SK-N-SH (cell line): Measurements from ENCODE around the gene COG3. TPM values are rescaled to one million over a fixed set of nuclear protein-coding genes. Genes with fewer than 3 reads are reported as not detected.

Experiments
- CTCF ChIA-PET: fragments of 300-600, 350-600 bp; formaldehyde crosslinking; extraction: SDS; loops from one replicate; lab custom pipeline; 2021; lab: Yijun Ruan, JAX
- POLR2A ChIA-PET: fragments of 350-600 bp; sonication (Branson Sonifier 250); formaldehyde crosslinking; extraction: SDS; loops from one replicate; lab custom pipeline; 2020; ENCODE audit warnings: antibody characterized with exemption, inconsistent platforms; lab: Yijun Ruan, JAX
- DNase-seq: peaks from one replicate; pipeline ENCODE4 v3.0.0; 2012
- H2AFZ ChIP-seq: fragments of 200-600 bp; sonication (generic); 2 replicates; pipeline ENCODE4 v1.8.1; 2016; ENCODE audit warnings: antibody characterized with exemption, mild to moderate bottlenecking, low read depth
- H3F3A ChIP-seq: fragments of 200-600 bp; sonication (generic); replicated peaks from 2 replicates; pipeline ENCODE3; 2016; ENCODE audit warnings: antibody characterized with exemption, mild to moderate bottlenecking; ENCODE audit not compliant: insufficient read depth
- H3K27ac ChIP-seq, 2 experiments: fragments of 200-500 bp in 1 of 2; fragments of 200-600 bp in 1 of 2; sonication (Bioruptor generic) in 1 of 2; sonication (generic), shearing (Covaris generic) in 1 of 2; 2 replicates each; pipeline versions ENCODE4 v1.5.1 to v1.6.1; 2014 to 2016; ENCODE audit warnings: low read depth in 2 of 2, inconsistent platforms in 1 of 2, low read length in 1 of 2, mild to moderate bottlenecking in 1 of 2, mixed read lengths in 1 of 2
- H3K27me3 ChIP-seq: fragments of 200-600 bp; sonication (generic), shearing (Covaris generic); 2 replicates; pipeline ENCODE4 v1.6.1; 2016; ENCODE audit warnings: mixed run types; ENCODE audit not compliant: insufficient read depth
- H3K36me3 ChIP-seq, 2 experiments: fragments of 200-500 bp in 1 of 2; fragments of 200-600 bp in 1 of 2; sonication (Bioruptor generic) in 1 of 2; sonication (generic) in 1 of 2; replicated peaks in 1 of 2; 2 replicates each; pipeline versions ENCODE3 to v1.5.1; 2014 to 2016; ENCODE audit warnings: low read length in 1 of 2, mild to moderate bottlenecking in 1 of 2; ENCODE audit not compliant: insufficient read depth in 2 of 2, control insufficient read depth in 1 of 2
- H3K4me1 ChIP-seq, 2 experiments: fragments of 200-500 bp in 1 of 2; fragments of 200-600 bp in 1 of 2; sonication (Bioruptor generic) in 1 of 2; sonication (generic), shearing (Covaris generic) in 1 of 2; 2 replicates each; pipeline versions ENCODE4 v1.5.1 to v1.6.1; 2014 to 2016; ENCODE audit warnings: low read depth in 1 of 2, low read length in 1 of 2, mixed run types in 1 of 2; ENCODE audit not compliant: insufficient read depth in 2 of 2, control insufficient read depth in 1 of 2
- H3K4me2 ChIP-seq: fragments of 200-600 bp; sonication (generic), shearing (Covaris generic); 2 replicates; pipeline ENCODE4 v1.6.1; 2017; ENCODE audit warnings: mixed run types
- H3K4me3 ChIP-seq, 2 experiments: fragments of 200-500 bp in 1 of 2; fragments of 200-600 bp in 1 of 2; sonication (Bioruptor generic) in 1 of 2; sonication (generic), shearing (Covaris generic) in 1 of 2; 2 replicates each; pipeline versions ENCODE4 v1.5.1 to v1.8.1; 2014 to 2016; ENCODE audit warnings: low read depth in 2 of 2, inconsistent platforms in 1 of 2, low read length in 1 of 2, mild to moderate bottlenecking in 1 of 2, mixed read lengths in 1 of 2, moderate library complexity in 1 of 2
- H3K79me2 ChIP-seq: fragments of 200-600 bp; sonication (generic); 2 replicates; pipeline ENCODE4 v1.8.1; 2017; ENCODE audit warnings: mild to moderate bottlenecking; ENCODE audit not compliant: insufficient read depth
- H3K9ac ChIP-seq: fragments of 200-600 bp; sonication (generic); 2 replicates; pipeline ENCODE4 v1.6.1; 2017; ENCODE audit warnings: mixed run types
- H3K9me2 ChIP-seq: fragments of 200-600 bp; sonication (generic); 2 replicates; pipeline ENCODE4 v1.6.1; 2017; ENCODE audit warnings: mixed run types
- H3K9me3 ChIP-seq: fragments of 200-600 bp; sonication (generic); 2 replicates; pipeline ENCODE4 v1.6.1; 2017; ENCODE audit warnings: mixed run types, mild to moderate bottlenecking, moderate library complexity
- H4K20me1 ChIP-seq: fragments of 200-600 bp; sonication (generic); 2 replicates; pipeline ENCODE4 v1.6.1; 2017; ENCODE audit warnings: mild to moderate bottlenecking, mixed run types; ENCODE audit not compliant: insufficient read depth
- CHD2 ChIP-seq: fragments of 150-350 bp; IDR thresholded peaks from 2 replicates; pipeline ENCODE4 v1.6.1; 2018; ENCODE audit warnings: low read length; ENCODE audit not compliant: partially characterized antibody
- ELF1 ChIP-seq: IDR thresholded peaks from 2 replicates; pipeline ENCODE4 v1.4.0; 2012
- FOXJ3 ChIP-seq: sonication (generic); formaldehyde crosslinking; IDR thresholded peaks from 2 replicates; pipeline ENCODE4 v1.5.1; 2020; ENCODE audit warnings: mild to moderate bottlenecking, missing genetic modification reagents
- GATA2 ChIP-seq: sonication (generic); formaldehyde crosslinking; IDR thresholded peaks from 2 replicates; pipeline ENCODE4 v1.5.0; 2020; ENCODE audit warnings: mild to moderate bottlenecking, missing genetic modification reagents
- IRF3 ChIP-seq: fragments of 150-350 bp; IDR thresholded peaks from 2 replicates; pipeline ENCODE4 v1.6.1; 2016; ENCODE audit warnings: mild to moderate bottlenecking, low read depth, low read length
- JUND ChIP-seq: IDR thresholded peaks from 2 replicates; pipeline ENCODE4 v1.4.0; 2012
- MEF2A ChIP-seq: IDR thresholded peaks from 2 replicates; pipeline ENCODE4 v1.4.0; 2012; ENCODE audit warnings: low read depth, borderline replicate concordance
- MXI1 ChIP-seq: IDR thresholded peaks from 2 replicates; pipeline ENCODE4 v1.6.1; 2012; ENCODE audit warnings: mild to moderate bottlenecking, low read depth, low read length, improper control_type of control experiment
- POLR2AphosphoS5 ChIP-seq: IDR thresholded peaks from 2 replicates; pipeline ENCODE4 v1.6.1; 2012; ENCODE audit warnings: low read depth, low read length
- RCOR1 ChIP-seq: fragments of 150-350 bp; IDR thresholded peaks from 2 replicates; pipeline ENCODE4 v1.6.1; 2017; ENCODE audit warnings: antibody characterized with exemption, low read length
- RFX5 ChIP-seq: IDR thresholded peaks from 2 replicates; pipeline ENCODE4 v1.6.1; 2012; ENCODE audit warnings: mild to moderate bottlenecking, improper control_type of control experiment, low read length
- SIN3A ChIP-seq: IDR thresholded peaks from 2 replicates; pipeline ENCODE4 v1.6.1; 2012; ENCODE audit warnings: low read depth, mild to moderate bottlenecking, low read length, moderate library complexity, borderline replicate concordance
- TAF1 ChIP-seq: IDR thresholded peaks from 2 replicates; pipeline ENCODE4 v1.6.1; 2012; ENCODE audit warnings: low read depth, mild to moderate bottlenecking, low read length, moderate library complexity, borderline replicate concordance
- TCF12 ChIP-seq: IDR thresholded peaks from 2 replicates; pipeline ENCODE4 v1.4.0; 2012
- TEAD4 ChIP-seq: IDR thresholded peaks from 2 replicates; pipeline ENCODE4 v1.4.0; 2012; ENCODE audit warnings: mild to moderate bottlenecking, borderline replicate concordance; ENCODE audit not compliant: insufficient read depth
- ZBTB33 ChIP-seq: IDR thresholded peaks from 2 replicates; pipeline ENCODE4 v1.4.0; 2012; ENCODE audit warnings: low read depth, borderline replicate concordance
- WGBS: methylation state at CpG from one replicate; pipeline ENCODE4 v1.1.6; 2017; ENCODE audit warnings: low lambda C conversion rate; 5-methylcytosine and 5-hydroxymethylcytosine counted together
- polyA plus RNA-seq, 3 experiments: library from polyadenylated mRNA; depleted of rRNA; stranded (reverse); fragments of >200 nt; gene quantifications; 2 replicates each; pipeline ENCODE4 v1.2.3, GENCODE V29; 2012
- TF ChIP-seq, protein P1 (sequence below): fragments of 200-600 bp; sonication (generic); IDR thresholded peaks from 2 replicates; pipeline ENCODE4 v1.6.1; 2017; ENCODE audit warnings: antibody characterized with exemption, mild to moderate bottlenecking, moderate library complexity
- TF ChIP-seq, protein P2 (sequence below): IDR thresholded peaks from 2 replicates; pipeline ENCODE4; 2012

COG3 gene
- polyA plus RNA-seq, 1 of the 3 experiments (the other 2 are of a cell fraction) = 25.6 TPM

- H3K27ac ChIP-seq = no peak overlapping the region
- TF ChIP-seq FOXJ3 (CRISPR knock-in tag) (no peak), TEAD4 (no peak), CHD2 (no peak), GATA2 (CRISPR knock-in tag) (no peak), RCOR1 (no peak), TAF1 (no peak), IRF3 (no peak), TCF12 (no peak), ZBTB33 (no peak), JUND (no peak), SIN3A (no peak), MXI1 (no peak), MEF2A (no peak), ELF1 (no peak), POLR2AphosphoS5 (no peak), RFX5 (no peak)
- TF ChIP-seq, protein P1, sequence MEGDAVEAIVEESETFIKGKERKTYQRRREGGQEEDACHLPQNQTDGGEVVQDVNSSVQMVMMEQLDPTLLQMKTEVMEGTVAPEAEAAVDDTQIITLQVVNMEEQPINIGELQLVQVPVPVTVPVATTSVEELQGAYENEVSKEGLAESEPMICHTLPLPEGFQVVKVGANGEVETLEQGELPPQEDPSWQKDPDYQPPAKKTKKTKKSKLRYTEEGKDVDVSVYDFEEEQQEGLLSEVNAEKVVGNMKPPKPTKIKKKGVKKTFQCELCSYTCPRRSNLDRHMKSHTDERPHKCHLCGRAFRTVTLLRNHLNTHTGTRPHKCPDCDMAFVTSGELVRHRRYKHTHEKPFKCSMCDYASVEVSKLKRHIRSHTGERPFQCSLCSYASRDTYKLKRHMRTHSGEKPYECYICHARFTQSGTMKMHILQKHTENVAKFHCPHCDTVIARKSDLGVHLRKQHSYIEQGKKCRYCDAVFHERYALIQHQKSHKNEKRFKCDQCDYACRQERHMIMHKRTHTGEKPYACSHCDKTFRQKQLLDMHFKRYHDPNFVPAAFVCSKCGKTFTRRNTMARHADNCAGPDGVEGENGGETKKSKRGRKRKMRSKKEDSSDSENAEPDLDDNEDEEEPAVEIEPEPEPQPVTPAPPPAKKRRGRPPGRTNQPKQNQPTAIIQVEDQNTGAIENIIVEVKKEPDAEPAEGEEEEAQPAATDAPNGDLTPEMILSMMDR = no peak
- TF ChIP-seq, protein P2, sequence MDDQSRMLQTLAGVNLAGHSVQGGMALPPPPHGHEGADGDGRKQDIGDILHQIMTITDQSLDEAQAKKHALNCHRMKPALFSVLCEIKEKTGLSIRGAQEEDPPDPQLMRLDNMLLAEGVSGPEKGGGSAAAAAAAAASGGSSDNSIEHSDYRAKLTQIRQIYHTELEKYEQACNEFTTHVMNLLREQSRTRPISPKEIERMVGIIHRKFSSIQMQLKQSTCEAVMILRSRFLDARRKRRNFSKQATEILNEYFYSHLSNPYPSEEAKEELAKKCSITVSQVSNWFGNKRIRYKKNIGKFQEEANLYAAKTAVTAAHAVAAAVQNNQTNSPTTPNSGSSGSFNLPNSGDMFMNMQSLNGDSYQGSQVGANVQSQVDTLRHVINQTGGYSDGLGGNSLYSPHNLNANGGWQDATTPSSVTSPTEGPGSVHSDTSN = no peak
- no peak overlapping the region for H3K4me3 ChIP-seq
- no peaks in the 10 kb centered on the region for H3K9me3 ChIP-seq
- 43% methylated on average over 4 of the region's 4 CpGs for WGBS
- H3K36me3 ChIP-seq = no peaks in the 10 kb centered on the region
- no peaks in the 10 kb centered on the region for H3K4me1 ChIP-seq
- no peak overlapping the region for H3K9ac ChIP-seq
- CTCF ChIA-PET = no interaction called here
- no peak overlapping the region for H3K4me2 ChIP-seq
- no peak for DNase-seq
- H4K20me1 ChIP-seq = no peaks in the 10 kb centered on the region
- H3K27me3 ChIP-seq = no peaks in the 10 kb centered on the region
- POLR2A ChIA-PET = no interaction called here
- H3F3A ChIP-seq = no peaks in the 10 kb centered on the region
- H3K9me2 ChIP-seq = no peaks in the 10 kb centered on the region
- no peaks in the 10 kb centered on the region for H3K79me2 ChIP-seq
- no peak overlapping the region for H2AFZ ChIP-seq
Measured at GRCh38 chr13:45554604-45555109, 89.9 kb downstream of the COG3 start.
